ENCODE results near the gene MYL6. TPM values are rescaled to one million over a fixed set of nuclear protein-coding genes. Genes with fewer than 3 reads are reported as not detected.

Gene MYL6
- total and polyA plus RNA-seq, 9 of the 15 experiments (the other 6 are each of a cell fraction or from before 2014, with no cell fraction given), result 557 to 1,664 (median 958) TPM

DNA sequence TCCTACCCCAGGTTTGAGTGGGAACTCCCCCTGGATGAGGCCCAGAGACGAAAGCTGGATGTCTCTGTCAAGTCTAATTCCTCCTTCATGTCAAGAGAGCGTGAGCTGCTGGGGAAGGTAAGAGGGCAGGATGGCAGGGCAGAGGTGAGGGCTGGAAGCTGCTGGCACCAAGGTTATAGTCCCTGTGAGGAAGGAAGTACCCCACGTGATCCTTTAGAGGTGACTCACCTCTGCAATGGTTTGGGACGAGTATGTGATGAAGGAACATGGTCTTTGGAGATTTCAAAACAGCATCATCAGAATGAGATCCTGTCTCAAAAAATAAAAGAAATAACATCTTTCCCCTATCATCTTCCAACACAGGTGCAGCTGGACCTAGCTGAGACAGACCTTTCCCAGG lies 14.9 kb upstream of the MYL6 start:
- intact Hi-C loops (cut with micrococcal nuclease), result no loop called here
- 83% methylated on average over 4 of the region's 4 CpGs for WGBS (ENCODE audit: insufficient coverage, low coverage, missing lambda C conversion rate)
- ATAC-seq, result no peak
- Histone ChIP-seq H3K9me3 (replicated peaks; ENCODE audit: control insufficient read depth, insufficient read depth, low read depth, low read length) (no peaks in the 10 kb centered on the region), H3K9me1 (ENCODE audit: control insufficient read depth, insufficient read depth, low read length) (no peaks in the 10 kb centered on the region), H3K27me3 (ENCODE audit: control insufficient read depth in 2 of 2, insufficient read depth in 2 of 2, low read length in 2 of 2) (no peaks in the 10 kb centered on the region), H2AFZ (ENCODE audit: low read depth, low read length) (no peak overlapping the region), H3K36me3 (ENCODE audit: control insufficient read depth, insufficient read depth, low read length) (peaks cover 67% of the 10 kb centered on the region), H3K27ac (ENCODE audit: extremely low read depth, low read depth, low read length) (no peak overlapping the region), H4K20me1 (replicated peaks; ENCODE audit: control insufficient read depth, insufficient read depth, low read length) (0 out of 2 replicates have a peak, but pooled peaks cover 3% of the 10 kb centered on the region), H3K79me2 (ENCODE audit: control insufficient read depth, insufficient read depth, low read length) (no peaks in the 10 kb centered on the region), H3K4me1 (replicated peaks in 1 of 2; ENCODE audit: control insufficient read depth in 2 of 2, insufficient read depth in 2 of 2, low read length in 2 of 2) (peaks cover 2 to 4% of the 10 kb centered on the region in 2 experiments; a peak in 2 of 5 replicates), H3K4me3 (no peak overlapping the region), H3K4me2 (ENCODE audit: insufficient read depth, low read length) (no peak overlapping the region), H3K9ac (ENCODE audit: insufficient read depth in 1 of 2, low read depth in 2 of 2, low read length in 2 of 2) (no peak overlapping the region)
- no peak for DNase-seq (ENCODE audit: extremely low read depth in 1 of 4, low spot score in 3 of 4)
- TF ChIP-seq EZH2 (IDR thresholded peaks at IDR 0.05; ENCODE audit: borderline replicate concordance, low read depth, low read length), result no peak
- TF ChIP-seq FOSL1 (tag; conservative IDR thresholded peaks at IDR 0.05), result peak; percentile 35; the same call in 1 of the 2 replicates
- TF ChIP-seq, protein P1, sequence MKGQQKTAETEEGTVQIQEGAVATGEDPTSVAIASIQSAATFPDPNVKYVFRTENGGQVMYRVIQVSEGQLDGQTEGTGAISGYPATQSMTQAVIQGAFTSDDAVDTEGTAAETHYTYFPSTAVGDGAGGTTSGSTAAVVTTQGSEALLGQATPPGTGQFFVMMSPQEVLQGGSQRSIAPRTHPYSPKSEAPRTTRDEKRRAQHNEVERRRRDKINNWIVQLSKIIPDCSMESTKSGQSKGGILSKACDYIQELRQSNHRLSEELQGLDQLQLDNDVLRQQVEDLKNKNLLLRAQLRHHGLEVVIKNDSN (CRISPR knock-in tag; IDR thresholded peaks at IDR 0.05), result peak; percentile 41; the same call in 1 of the 2 replicates
- FAIRE-seq, result no peak
- CTCF ChIA-PET (ENCODE audit: low intra/inter-chr PET ratio), result no interaction called here
- in situ Hi-C loops (cut with MboI), result no loop called here
- POLR2A ChIA-PET, result interaction anchor here (0.8 to 1.4 kb wide), 5 partner anchors 8 to 25 kb away, joined by 3 to 4 read pairs (median 3); partner anchors contain the start of gene ZC3H10
- BruUV-seq (replicated peaks), result no TSS peak

DNA sequence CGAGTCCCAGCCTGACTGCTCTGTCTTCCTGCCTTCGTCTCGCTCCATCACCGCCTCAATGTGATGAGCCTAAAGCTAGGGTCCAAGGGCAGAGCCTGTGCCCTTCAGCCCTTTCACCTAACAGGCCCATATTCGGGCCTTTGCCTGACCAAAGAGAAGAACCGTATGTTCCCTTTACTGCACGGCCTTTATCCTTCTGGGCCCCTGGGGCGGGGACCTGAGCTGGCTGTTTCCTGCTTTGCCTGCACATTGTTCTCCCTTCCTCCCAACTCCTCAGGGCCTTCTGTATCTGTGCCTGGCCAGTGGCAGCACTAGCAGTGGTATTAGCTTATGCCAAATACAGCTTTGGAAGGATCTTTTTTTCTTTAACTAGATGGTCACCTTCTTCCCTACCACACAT lies 14.3 kb upstream of the MYL6 start:
- 0 out of 2 replicates have a peak, but pooled peaks cover 3% of the 10 kb centered on the region for H4K20me1 ChIP-seq (replicated peaks; ENCODE audit: control insufficient read depth, insufficient read depth, low read length)
- peaks cover 61% of the 10 kb centered on the region for H3K36me3 ChIP-seq (ENCODE audit: control insufficient read depth, insufficient read depth, low read length)
- H3K4me1 ChIP-seq (replicated peaks in 1 of 2; ENCODE audit: control insufficient read depth in 2 of 2, insufficient read depth in 2 of 2, low read length in 2 of 2), result peaks cover 2 to 4% of the 10 kb centered on the region in 2 experiments; a peak in 2 of 5 replicates
- in situ Hi-C loops (cut with MboI), result no loop called here
- ChIA-PET CTCF (ENCODE audit: low intra/inter-chr PET ratio) (no interaction called here), POLR2A (interaction anchor here (0.8 to 1.7 kb wide), 9 partner anchors 8 to 284 kb away, joined by 3 to 7 read pairs (median 3); partner anchors contain the start of gene ZC3H10)
- no peak overlapping the region for H3K4me3 ChIP-seq
- no peaks in the 10 kb centered on the region for H3K27me3 ChIP-seq (ENCODE audit: control insufficient read depth in 2 of 2, insufficient read depth in 2 of 2, low read length in 2 of 2)
- no peaks in the 10 kb centered on the region for H3K9me1 ChIP-seq (ENCODE audit: control insufficient read depth, insufficient read depth, low read length)
- DNase-seq (ENCODE audit: extremely low read depth in 1 of 4, low spot score in 3 of 4), result no peak
- H3K79me2 ChIP-seq (ENCODE audit: control insufficient read depth, insufficient read depth, low read length), result no peaks in the 10 kb centered on the region
- no TSS peak for BruUV-seq (replicated peaks)
- TF ChIP-seq PURB (CRISPR knock-in tag; IDR thresholded peaks at IDR 0.05; ENCODE audit: low read depth) (no peak), RBFOX2 (IDR thresholded peaks at IDR 0.05; ENCODE audit: low read depth, low read length) (peak; percentile 40), L3MBTL2 (IDR thresholded peaks at IDR 0.05) (no peak), POLR2G (IDR thresholded peaks at IDR 0.05; ENCODE audit: low read depth, low read length) (0 out of 2 replicates have a peak, but pooled peaks have one; percentile 12)
- no peak overlapping the region for H3K4me2 ChIP-seq (ENCODE audit: insufficient read depth, low read length)
- no peaks in the 10 kb centered on the region for H3K9me3 ChIP-seq (replicated peaks; ENCODE audit: control insufficient read depth, insufficient read depth, low read depth, low read length)
- H3K9ac ChIP-seq (ENCODE audit: insufficient read depth in 1 of 2, low read depth in 2 of 2, low read length in 2 of 2), result no peak overlapping the region
- WGBS (ENCODE audit: insufficient coverage, low coverage, missing lambda C conversion rate), result 90% methylated on average over 8 of the region's 8 CpGs
- no peak overlapping the region for H2AFZ ChIP-seq (ENCODE audit: low read depth, low read length)
- FAIRE-seq, result no peak
- no peak for ATAC-seq
- H3K27ac ChIP-seq (ENCODE audit: extremely low read depth, low read depth, low read length), result no peak overlapping the region
- intact Hi-C loops (cut with micrococcal nuclease), result no loop called here

Data from K562 (cell line).